ENCODE measurements around the gene PDGFRA. TPM values are rescaled to one million over a fixed set of nuclear protein-coding genes. Genes with fewer than 3 reads are reported as not detected.
"Not testable (repeated sequence)": the region's sequence is repeated elsewhere in the genome, so short reads cannot be mapped to it uniquely, and the experiment has no call there.

PDGFRA gene
- total and polyA plus RNA-seq, 2 donors, result 9.2 to 10.0 TPM

- 79% methylated on average over 3 of the region's 3 CpGs for WGBS
- DNase-seq (ENCODE audit: low read depth in 6 of 9, low spot score in 9 of 9); H3K4me1 ChIP-seq (ENCODE audit: control insufficient read depth in 2 of 2, insufficient read depth in 2 of 2, low read length in 2 of 2); H3K9me3 ChIP-seq (ENCODE audit: control insufficient read depth in 2 of 2, insufficient read depth in 1 of 2, low read length in 1 of 2); H3K27ac ChIP-seq (ENCODE audit: low read depth in 1 of 2, low read length in 1 of 2); H3K4me3 ChIP-seq (ENCODE audit: low read length in 2 of 2); H3K27me3 ChIP-seq (ENCODE audit: control insufficient read depth in 2 of 2, insufficient read depth in 1 of 2, low read length in 1 of 2); H3K36me3 ChIP-seq (ENCODE audit: control insufficient read depth in 2 of 2, insufficient read depth in 2 of 2, low read length in 1 of 2): not testable (repeated sequence)
Observed at GRCh38 chr4:54241268-54241823, 12.3 kb downstream of the PDGFRA start.

DNA sequence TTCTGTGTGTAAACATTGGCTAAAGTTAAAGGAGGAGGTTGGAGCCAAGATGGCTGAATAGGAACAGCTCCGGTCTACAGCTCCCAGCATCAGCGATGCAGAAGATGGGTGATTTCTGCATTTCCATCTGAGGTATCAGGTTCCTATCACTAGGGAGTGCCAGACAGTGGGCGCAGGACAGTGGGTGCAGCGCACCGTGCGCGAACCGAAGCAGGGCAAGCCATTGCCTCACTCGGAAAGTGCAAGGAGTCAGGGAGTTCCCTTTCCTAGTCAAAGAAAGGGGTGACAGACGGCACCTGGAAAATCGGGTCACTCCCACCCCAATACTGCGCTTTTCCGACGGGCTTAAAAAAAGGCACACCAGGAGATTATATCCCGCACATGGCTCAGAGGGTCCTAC, 14.4 kb downstream of the PDGFRA start:
- not testable (repeated sequence) for H3K27ac ChIP-seq (ENCODE audit: low read depth in 1 of 2, low read length in 1 of 2); H3K36me3 ChIP-seq (ENCODE audit: control insufficient read depth in 2 of 2, insufficient read depth in 2 of 2, low read length in 1 of 2); H3K27me3 ChIP-seq (ENCODE audit: control insufficient read depth in 2 of 2, insufficient read depth in 1 of 2, low read length in 1 of 2); H3K4me3 ChIP-seq (ENCODE audit: low read length in 2 of 2); DNase-seq (ENCODE audit: low read depth in 6 of 9, low spot score in 9 of 9); H3K4me1 ChIP-seq (ENCODE audit: control insufficient read depth in 2 of 2, insufficient read depth in 2 of 2, low read length in 2 of 2); H3K9me3 ChIP-seq (ENCODE audit: control insufficient read depth in 2 of 2, insufficient read depth in 1 of 2, low read length in 1 of 2)
- WGBS, result 96% methylated on average over 15 of the region's 15 CpGs

GRCh38 chr4:54252312-54252711, 23.2 kb downstream of the PDGFRA start:
- not testable (repeated sequence) for DNase-seq (ENCODE audit: low read depth in 6 of 9, low spot score in 9 of 9); H3K4me1 ChIP-seq (ENCODE audit: control insufficient read depth in 2 of 2, insufficient read depth in 2 of 2, low read length in 2 of 2); H3K4me3 ChIP-seq (ENCODE audit: low read length in 2 of 2); H3K27ac ChIP-seq (ENCODE audit: low read depth in 1 of 2, low read length in 1 of 2); H3K27me3 ChIP-seq (ENCODE audit: control insufficient read depth in 2 of 2, insufficient read depth in 1 of 2, low read length in 1 of 2); H3K9me3 ChIP-seq (ENCODE audit: control insufficient read depth in 2 of 2, insufficient read depth in 1 of 2, low read length in 1 of 2); H3K36me3 ChIP-seq (ENCODE audit: control insufficient read depth in 2 of 2, insufficient read depth in 2 of 2, low read length in 1 of 2)
- 70% methylated on average over 1 of the region's 1 CpG for WGBS

DNA sequence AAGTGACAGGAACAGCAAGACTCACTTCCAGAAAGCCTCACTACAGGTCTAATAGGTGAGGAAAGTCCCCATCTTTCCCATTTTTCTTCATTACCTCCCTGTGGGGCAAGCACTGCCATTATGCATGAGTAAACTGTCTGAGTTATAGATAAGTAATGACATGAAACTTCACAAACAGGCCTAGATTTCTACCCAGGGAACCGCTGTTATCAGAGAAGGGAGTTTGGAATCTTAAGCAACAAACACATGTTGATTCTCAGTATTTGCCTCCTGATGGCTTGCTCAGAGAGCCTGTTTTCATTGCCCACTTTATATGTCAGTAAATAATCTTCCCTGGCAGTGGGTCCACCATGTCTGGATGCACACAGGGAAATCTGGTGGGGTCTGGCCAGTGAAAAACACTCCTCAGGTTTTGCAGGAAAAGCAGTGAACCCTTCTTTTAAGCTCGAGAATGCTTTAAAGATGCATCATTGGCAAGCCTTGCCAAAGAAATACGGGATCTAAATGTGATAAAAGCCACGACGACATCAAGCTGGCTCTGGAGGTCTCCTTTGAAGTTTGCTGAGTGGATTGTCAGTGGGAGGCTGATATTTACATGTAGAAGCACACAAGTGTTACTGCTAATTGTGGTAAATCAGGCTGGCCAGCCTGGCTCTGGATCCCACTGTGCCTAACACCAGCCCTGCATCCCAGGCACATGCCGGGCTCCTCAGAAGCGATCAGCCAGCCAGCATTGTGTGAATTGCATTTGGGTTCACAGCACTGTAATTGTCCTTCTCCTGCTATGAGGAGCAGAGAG, 25.2 kb downstream of the PDGFRA start:
- Histone ChIP-seq H3K27me3 (ENCODE audit: control insufficient read depth in 2 of 2, insufficient read depth in 1 of 2, low read length in 1 of 2) (no peaks in the 10 kb centered on the region), H3K9me3 (ENCODE audit: control insufficient read depth in 2 of 2, insufficient read depth in 1 of 2, low read length in 1 of 2) (peaks cover 0 to 2% of the 10 kb centered on the region in 2 donors), H3K4me1 (ENCODE audit: control insufficient read depth in 2 of 2, insufficient read depth in 2 of 2, low read length in 2 of 2) (no peaks in the 10 kb centered on the region), H3K4me3 (ENCODE audit: low read length in 2 of 2) (no peak overlapping the region), H3K36me3 (ENCODE audit: control insufficient read depth in 2 of 2, insufficient read depth in 2 of 2, low read length in 1 of 2) (no peaks in the 10 kb centered on the region), H3K27ac (ENCODE audit: low read depth in 1 of 2, low read length in 1 of 2) (no peak overlapping the region)
- 88% methylated on average over 7 of the region's 7 CpGs for WGBS
- DNase-seq (ENCODE audit: low read depth in 6 of 9, low spot score in 9 of 9), result no peak

GRCh38 chr4:54254915-54255246, 25.8 kb downstream of the PDGFRA start:
- Histone ChIP-seq H3K36me3 (ENCODE audit: control insufficient read depth in 2 of 2, insufficient read depth in 2 of 2, low read length in 1 of 2) (no peaks in the 10 kb centered on the region), H3K4me3 (ENCODE audit: low read length in 2 of 2) (no peak overlapping the region), H3K27me3 (ENCODE audit: control insufficient read depth in 2 of 2, insufficient read depth in 1 of 2, low read length in 1 of 2) (no peaks in the 10 kb centered on the region), H3K27ac (ENCODE audit: low read depth in 1 of 2, low read length in 1 of 2) (no peak overlapping the region), H3K9me3 (ENCODE audit: control insufficient read depth in 2 of 2, insufficient read depth in 1 of 2, low read length in 1 of 2) (peaks cover 0 to 2% of the 10 kb centered on the region in 2 donors), H3K4me1 (ENCODE audit: control insufficient read depth in 2 of 2, insufficient read depth in 2 of 2, low read length in 2 of 2) (no peaks in the 10 kb centered on the region)
- no peak for DNase-seq (ENCODE audit: low read depth in 6 of 9, low spot score in 9 of 9)
- 98% methylated on average over 4 of the region's 4 CpGs for WGBS

- H3K36me3 ChIP-seq (ENCODE audit: control insufficient read depth in 2 of 2, insufficient read depth in 2 of 2, low read length in 1 of 2), result no peaks in the 10 kb centered on the region
- H3K27ac ChIP-seq (ENCODE audit: low read depth in 1 of 2, low read length in 1 of 2), result no peak overlapping the region
- WGBS, result 97% methylated on average over 2 of the region's 2 CpGs
- H3K9me3 ChIP-seq (ENCODE audit: control insufficient read depth in 2 of 2, insufficient read depth in 1 of 2, low read length in 1 of 2), result no peaks in the 10 kb centered on the region
- no peaks in the 10 kb centered on the region for H3K4me1 ChIP-seq (ENCODE audit: control insufficient read depth in 2 of 2, insufficient read depth in 2 of 2, low read length in 2 of 2)
- no peaks in the 10 kb centered on the region for H3K27me3 ChIP-seq (ENCODE audit: control insufficient read depth in 2 of 2, insufficient read depth in 1 of 2, low read length in 1 of 2)
- H3K4me3 ChIP-seq (ENCODE audit: low read length in 2 of 2), result no peak overlapping the region
- no peak for DNase-seq (ENCODE audit: low read depth in 6 of 9, low spot score in 9 of 9)
Observed at GRCh38 chr4:54255881-54256280, 26.8 kb downstream of the PDGFRA start.

GRCh38 chr4:54256491-54257486, 27.7 kb downstream of the PDGFRA start:
- Histone ChIP-seq H3K4me1 (ENCODE audit: control insufficient read depth in 2 of 2, insufficient read depth in 2 of 2, low read length in 2 of 2) (no peaks in the 10 kb centered on the region), H3K9me3 (ENCODE audit: control insufficient read depth in 2 of 2, insufficient read depth in 1 of 2, low read length in 1 of 2) (no peaks in the 10 kb centered on the region), H3K36me3 (ENCODE audit: control insufficient read depth in 2 of 2, insufficient read depth in 2 of 2, low read length in 1 of 2) (no peaks in the 10 kb centered on the region), H3K4me3 (ENCODE audit: low read length in 2 of 2) (no peak overlapping the region), H3K27ac (ENCODE audit: low read depth in 1 of 2, low read length in 1 of 2) (no peak overlapping the region), H3K27me3 (ENCODE audit: control insufficient read depth in 2 of 2, insufficient read depth in 1 of 2, low read length in 1 of 2) (no peaks in the 10 kb centered on the region)
- no peak for DNase-seq (ENCODE audit: low read depth in 6 of 9, low spot score in 9 of 9)
- 89% methylated on average over 11 of the region's 11 CpGs for WGBS

DNA sequence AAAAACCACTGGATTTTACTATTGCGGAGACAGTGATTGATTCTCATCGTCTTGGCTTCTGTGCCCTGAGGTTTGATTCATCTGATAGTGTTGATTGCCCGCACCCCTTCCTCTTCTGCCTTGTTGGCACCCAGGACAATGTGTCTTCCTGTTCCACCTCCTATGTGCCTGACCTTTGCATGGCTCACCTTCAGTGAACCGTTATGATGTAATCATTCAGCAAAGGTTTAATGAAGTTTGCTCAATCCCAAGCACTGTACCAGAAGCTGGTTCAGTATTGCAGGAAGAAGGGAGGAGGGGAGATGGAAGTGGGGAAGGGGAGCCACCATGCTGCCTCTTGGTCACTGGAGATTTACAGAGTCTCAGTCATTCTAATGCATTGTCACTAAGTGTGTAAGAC, 36.3 kb downstream of the PDGFRA start:
- WGBS, result 97% methylated on average over 4 of the region's 4 CpGs
- Histone ChIP-seq H3K9me3 (ENCODE audit: control insufficient read depth in 2 of 2, insufficient read depth in 1 of 2, low read length in 1 of 2) (no peaks in the 10 kb centered on the region), H3K36me3 (ENCODE audit: control insufficient read depth in 2 of 2, insufficient read depth in 2 of 2, low read length in 1 of 2) (no peaks in the 10 kb centered on the region), H3K4me3 (ENCODE audit: low read length in 2 of 2) (no peak overlapping the region), H3K27ac (ENCODE audit: low read depth in 1 of 2, low read length in 1 of 2) (no peak overlapping the region), H3K27me3 (ENCODE audit: control insufficient read depth in 2 of 2, insufficient read depth in 1 of 2, low read length in 1 of 2) (no peaks in the 10 kb centered on the region), H3K4me1 (ENCODE audit: control insufficient read depth in 2 of 2, insufficient read depth in 2 of 2, low read length in 2 of 2) (no peaks in the 10 kb centered on the region)
- no peak for DNase-seq (ENCODE audit: low read depth in 6 of 9, low spot score in 9 of 9)

DNA sequence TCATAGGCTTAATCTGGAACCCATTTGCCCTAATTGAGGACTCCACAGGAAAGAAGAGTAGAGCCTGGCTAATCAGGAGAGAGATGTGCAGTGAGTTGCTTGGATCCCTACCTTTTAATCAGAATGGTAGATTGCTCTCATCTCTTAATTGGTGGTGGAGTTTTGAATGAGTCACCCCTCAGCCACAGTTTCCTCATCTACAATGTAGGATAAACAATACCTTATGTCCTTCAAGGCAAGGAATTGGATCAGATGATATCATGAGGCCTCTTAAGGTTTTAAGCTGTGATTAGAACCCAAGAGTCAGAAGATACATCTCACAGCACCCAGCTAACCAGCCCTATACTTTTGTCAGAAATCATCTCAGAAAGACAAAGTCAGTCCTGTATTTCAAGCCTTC, 39.1 kb downstream of the PDGFRA start:
- no peaks in the 10 kb centered on the region for H3K4me1 ChIP-seq (ENCODE audit: control insufficient read depth in 2 of 2, insufficient read depth in 2 of 2, low read length in 2 of 2)
- DNase-seq (ENCODE audit: low read depth in 6 of 9, low spot score in 9 of 9), result no peak
- H3K9me3 ChIP-seq (ENCODE audit: control insufficient read depth in 2 of 2, insufficient read depth in 1 of 2, low read length in 1 of 2), result no peaks in the 10 kb centered on the region
- no peaks in the 10 kb centered on the region for H3K27me3 ChIP-seq (ENCODE audit: control insufficient read depth in 2 of 2, insufficient read depth in 1 of 2, low read length in 1 of 2)
- H3K27ac ChIP-seq (ENCODE audit: low read depth in 1 of 2, low read length in 1 of 2), result no peak overlapping the region
- no peak overlapping the region for H3K4me3 ChIP-seq (ENCODE audit: low read length in 2 of 2)
- no peaks in the 10 kb centered on the region for H3K36me3 ChIP-seq (ENCODE audit: control insufficient read depth in 2 of 2, insufficient read depth in 2 of 2, low read length in 1 of 2)

All from thymus (tissue), 11 donors.